ENCODE measurements around the gene PPP2R5C. TPM values are rescaled to one million over a fixed set of nuclear protein-coding genes. Genes with fewer than 3 reads are reported as not detected.

Gene PPP2R5C
- total RNA-seq, 1 experiment from 2014 or later: 80.3 TPM

- ChIA-PET CTCF (no interaction called here), POLR2A (no interaction called here)
- H3K4me1 ChIP-seq (ENCODE audit: control insufficient read depth, insufficient read depth, low read length): no peaks in the 10 kb centered on the region
- in situ Hi-C loops (cut with HindIII; ENCODE audit: low pct_unique_long_range_greater_than_20kb, low sequenced_read_pairs) (no loop called here), intact Hi-C loops (cut with micrococcal nuclease; ENCODE audit: unreplicated experiment) (no loop called here)
- no peaks in the 10 kb centered on the region for H3K9me3 ChIP-seq (ENCODE audit: control insufficient read depth, insufficient read depth, low read depth, low read length)
- ATAC-seq: no peak
- H3K4me3 ChIP-seq (ENCODE audit: low read depth in 2 of 2, low read length in 2 of 2): no peak overlapping the region
- no peaks in the 10 kb centered on the region for H3K27me3 ChIP-seq (ENCODE audit: control insufficient read depth, insufficient read depth, low read length)
- DNase-seq (ENCODE audit: low read depth, low spot score): no peak
- BruUV-seq (replicated peaks): no TSS peak
- no peak for TF ChIP-seq POLR2AphosphoS5 (IDR thresholded peaks at IDR 0.05; ENCODE audit: low read depth, low read length)
- TF ChIP-seq, protein P1, sequence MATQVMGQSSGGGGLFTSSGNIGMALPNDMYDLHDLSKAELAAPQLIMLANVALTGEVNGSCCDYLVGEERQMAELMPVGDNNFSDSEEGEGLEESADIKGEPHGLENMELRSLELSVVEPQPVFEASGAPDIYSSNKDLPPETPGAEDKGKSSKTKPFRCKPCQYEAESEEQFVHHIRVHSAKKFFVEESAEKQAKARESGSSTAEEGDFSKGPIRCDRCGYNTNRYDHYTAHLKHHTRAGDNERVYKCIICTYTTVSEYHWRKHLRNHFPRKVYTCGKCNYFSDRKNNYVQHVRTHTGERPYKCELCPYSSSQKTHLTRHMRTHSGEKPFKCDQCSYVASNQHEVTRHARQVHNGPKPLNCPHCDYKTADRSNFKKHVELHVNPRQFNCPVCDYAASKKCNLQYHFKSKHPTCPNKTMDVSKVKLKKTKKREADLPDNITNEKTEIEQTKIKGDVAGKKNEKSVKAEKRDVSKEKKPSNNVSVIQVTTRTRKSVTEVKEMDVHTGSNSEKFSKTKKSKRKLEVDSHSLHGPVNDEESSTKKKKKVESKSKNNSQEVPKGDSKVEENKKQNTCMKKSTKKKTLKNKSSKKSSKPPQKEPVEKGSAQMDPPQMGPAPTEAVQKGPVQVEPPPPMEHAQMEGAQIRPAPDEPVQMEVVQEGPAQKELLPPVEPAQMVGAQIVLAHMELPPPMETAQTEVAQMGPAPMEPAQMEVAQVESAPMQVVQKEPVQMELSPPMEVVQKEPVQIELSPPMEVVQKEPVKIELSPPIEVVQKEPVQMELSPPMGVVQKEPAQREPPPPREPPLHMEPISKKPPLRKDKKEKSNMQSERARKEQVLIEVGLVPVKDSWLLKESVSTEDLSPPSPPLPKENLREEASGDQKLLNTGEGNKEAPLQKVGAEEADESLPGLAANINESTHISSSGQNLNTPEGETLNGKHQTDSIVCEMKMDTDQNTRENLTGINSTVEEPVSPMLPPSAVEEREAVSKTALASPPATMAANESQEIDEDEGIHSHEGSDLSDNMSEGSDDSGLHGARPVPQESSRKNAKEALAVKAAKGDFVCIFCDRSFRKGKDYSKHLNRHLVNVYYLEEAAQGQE (IDR thresholded peaks at IDR 0.05; ENCODE audit: insufficient read depth in 1 of 2, low read depth in 2 of 2, low read length in 1 of 2): no peak
- no peak for TF ChIP-seq CTCF (IDR thresholded peaks at IDR 0.05)
- no peaks in the 10 kb centered on the region for H3K36me3 ChIP-seq (ENCODE audit: control insufficient read depth, insufficient read depth, low read length)
- H3K27ac ChIP-seq (ENCODE audit: low read length): no peak overlapping the region
Observed at GRCh38 chr14:101830271-101830670, 68.8 kb downstream of the PPP2R5C start.

- ATAC-seq: no peak
- ChIA-PET POLR2A (no interaction called here), CTCF (no interaction called here)
Observed at GRCh38 chr14:101833045-101833444, 71.5 kb downstream of the PPP2R5C start.

More at GRCh38 chr14:101833045-101833444, 71.5 kb downstream of the PPP2R5C start:
- intact Hi-C loops (cut with micrococcal nuclease; ENCODE audit: unreplicated experiment) (no loop called here), in situ Hi-C loops (cut with HindIII; ENCODE audit: low pct_unique_long_range_greater_than_20kb, low sequenced_read_pairs) (no loop called here)
- no TSS peak for BruUV-seq (replicated peaks)
- H3K4me3 ChIP-seq (ENCODE audit: low read depth in 2 of 2, low read length in 2 of 2): no peak overlapping the region
- H3K9me3 ChIP-seq (ENCODE audit: control insufficient read depth, insufficient read depth, low read depth, low read length): no peaks in the 10 kb centered on the region
- no peak for DNase-seq (ENCODE audit: low read depth, low spot score)
- TF ChIP-seq TCF7L2 (IDR thresholded peaks at IDR 0.05; ENCODE audit: low read depth, low read length) (no peak), SIN3A (IDR thresholded peaks at IDR 0.05; ENCODE audit: borderline replicate concordance, insufficient read depth, low read depth, low read length) (no peak), POLR2AphosphoS5 (IDR thresholded peaks at IDR 0.05; ENCODE audit: low read depth, low read length) (no peak), CTCF (IDR thresholded peaks at IDR 0.05) (no peak)
- TF ChIP-seq, protein P1 (IDR thresholded peaks at IDR 0.05; ENCODE audit: insufficient read depth in 1 of 2, low read depth in 2 of 2, low read length in 1 of 2): no peak
- no peaks in the 10 kb centered on the region for H3K4me1 ChIP-seq (ENCODE audit: control insufficient read depth, insufficient read depth, low read length)
- no peak overlapping the region for H3K27ac ChIP-seq (ENCODE audit: low read length)
- no peaks in the 10 kb centered on the region for H3K36me3 ChIP-seq (ENCODE audit: control insufficient read depth, insufficient read depth, low read length)
- H3K27me3 ChIP-seq (ENCODE audit: control insufficient read depth, insufficient read depth, low read length): no peaks in the 10 kb centered on the region
